Vagina (tissue), 2 donors: ENCODE measurements around the gene SP7.
A peak's percentile ranks its signal among the peaks of the same experiment; 100 is the strongest.

ENCODE experiments used
- POLR2A ChIP-seq, 2 donors: fragments of 450-650 bp; IDR thresholded peaks; one replicate each; pipeline ENCODE4 v1.6.1; 2017; ENCODE audit warnings: antibody characterized with exemption in 2 of 2, mild to moderate bottlenecking in 2 of 2, moderate library complexity in 2 of 2
- POLR2AphosphoS5 ChIP-seq, 2 donors: sonication (generic); formaldehyde crosslinking; IDR thresholded peaks; one replicate each; pipeline ENCODE4 v1.9.0; 2017; ENCODE audit warnings: antibody characterized with exemption in 2 of 2, mild to moderate bottlenecking in 2 of 2, low read depth in 1 of 2; ENCODE audit not compliant: insufficient read depth in 1 of 2
- TF ChIP-seq, protein P1 (sequence below), 3 experiments: fragments of 450-650 bp in 2 of 3; fragments of 200-600 bp in 1 of 3; sonication (generic) in 1 of 3; IDR thresholded peaks; one replicate each; pipeline ENCODE4 v1.5.1; 2017 to 2019; ENCODE audit warnings: antibody characterized with exemption in 3 of 3, mild to moderate bottlenecking in 2 of 3, moderate library complexity in 2 of 3

DNA sequence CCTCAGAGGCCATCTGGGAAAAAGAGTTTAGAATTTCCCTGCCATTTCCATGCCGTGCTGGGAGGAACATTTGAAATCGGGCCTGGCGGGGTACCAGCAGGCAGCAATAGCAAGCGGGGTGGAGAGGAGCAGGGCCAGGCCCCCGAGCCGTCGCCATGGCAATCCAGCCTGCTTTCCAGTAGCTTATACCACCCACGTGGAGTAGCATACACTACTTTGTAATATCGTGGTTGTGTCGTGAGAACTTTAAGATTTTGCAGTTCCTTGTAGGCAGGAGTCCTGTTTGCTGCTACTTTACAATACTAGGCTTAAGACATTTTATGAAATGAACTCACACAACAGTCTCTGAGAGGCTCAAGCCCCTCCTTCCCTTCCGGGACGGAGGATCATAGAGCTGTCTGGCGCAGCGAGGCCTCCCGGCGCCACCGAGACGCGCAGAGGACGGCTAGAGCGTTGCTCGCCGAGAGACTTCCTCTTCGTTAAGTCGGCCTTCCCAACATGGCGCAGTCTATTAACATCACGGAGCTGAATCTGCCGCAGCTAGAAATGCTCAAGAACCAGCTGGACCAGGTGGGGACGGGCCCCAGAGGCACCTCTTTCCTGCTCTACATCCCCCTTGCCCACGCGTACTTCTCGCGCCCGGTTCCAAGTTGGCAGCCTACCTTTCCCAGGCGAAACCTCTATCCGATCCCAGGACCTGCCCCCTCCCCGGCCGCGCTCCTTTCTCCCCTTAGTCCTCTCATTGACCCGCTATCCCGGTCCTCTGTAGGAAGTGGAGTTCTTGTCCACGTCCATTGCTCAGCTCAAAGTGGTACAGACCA, 40.9 kb downstream of the SP7 start, which contains the start of gene PFDN5:
- TF ChIP-seq, protein P1, sequence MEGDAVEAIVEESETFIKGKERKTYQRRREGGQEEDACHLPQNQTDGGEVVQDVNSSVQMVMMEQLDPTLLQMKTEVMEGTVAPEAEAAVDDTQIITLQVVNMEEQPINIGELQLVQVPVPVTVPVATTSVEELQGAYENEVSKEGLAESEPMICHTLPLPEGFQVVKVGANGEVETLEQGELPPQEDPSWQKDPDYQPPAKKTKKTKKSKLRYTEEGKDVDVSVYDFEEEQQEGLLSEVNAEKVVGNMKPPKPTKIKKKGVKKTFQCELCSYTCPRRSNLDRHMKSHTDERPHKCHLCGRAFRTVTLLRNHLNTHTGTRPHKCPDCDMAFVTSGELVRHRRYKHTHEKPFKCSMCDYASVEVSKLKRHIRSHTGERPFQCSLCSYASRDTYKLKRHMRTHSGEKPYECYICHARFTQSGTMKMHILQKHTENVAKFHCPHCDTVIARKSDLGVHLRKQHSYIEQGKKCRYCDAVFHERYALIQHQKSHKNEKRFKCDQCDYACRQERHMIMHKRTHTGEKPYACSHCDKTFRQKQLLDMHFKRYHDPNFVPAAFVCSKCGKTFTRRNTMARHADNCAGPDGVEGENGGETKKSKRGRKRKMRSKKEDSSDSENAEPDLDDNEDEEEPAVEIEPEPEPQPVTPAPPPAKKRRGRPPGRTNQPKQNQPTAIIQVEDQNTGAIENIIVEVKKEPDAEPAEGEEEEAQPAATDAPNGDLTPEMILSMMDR (IDR thresholded peaks at IDR 0.05) = peak in 1 of 3 experiments; percentile 30
- TF ChIP-seq POLR2A (IDR thresholded peaks at IDR 0.05) (peak in 1 of 2 donors; percentile 45), POLR2AphosphoS5 (IDR thresholded peaks at IDR 0.05; ENCODE audit: insufficient read depth in 1 of 2, low read depth in 1 of 2) (peak; percentile 85 to 94)
